ENCODE results near the gene GIMAP7.

DNA sequence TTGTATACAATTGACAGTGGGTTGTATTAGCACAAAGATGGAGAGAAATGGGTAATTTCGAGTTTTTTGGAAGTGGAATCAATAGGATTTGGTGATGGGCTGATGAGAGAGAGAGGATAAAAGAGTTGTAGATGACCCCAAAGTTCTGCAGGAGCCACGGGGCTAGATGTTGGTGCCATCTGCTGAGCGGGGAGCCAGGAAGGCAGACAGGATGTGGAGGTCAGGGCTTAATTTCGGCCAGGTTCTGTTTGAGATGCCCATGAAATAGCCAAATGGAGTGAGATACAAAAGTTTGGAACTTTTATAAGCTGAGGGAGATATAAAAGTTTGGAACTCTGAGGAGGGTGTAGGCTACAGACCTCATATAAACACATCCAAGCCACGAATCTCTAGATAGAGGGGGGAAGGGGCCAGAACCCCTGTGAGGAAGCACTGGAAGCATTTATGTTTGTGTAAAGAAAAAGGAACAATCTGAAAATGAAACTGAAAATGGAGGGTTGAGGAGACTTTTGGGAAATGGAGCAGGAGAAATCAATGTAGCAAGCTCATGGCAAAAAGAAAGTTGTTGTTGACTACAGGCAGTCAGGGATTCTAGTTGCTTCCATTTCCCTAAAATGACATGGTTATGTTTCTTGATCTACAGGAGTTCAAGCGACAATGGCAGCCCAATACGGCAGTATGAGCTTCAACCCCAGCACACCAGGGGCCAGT is 54.7 kb downstream of the GIMAP7 start:
- no peak for TF ChIP-seq EZH2 (IDR thresholded peaks at IDR 0.05; ENCODE audit: insufficient read depth, poor library complexity, severe bottlenecking)
- no peak for TF ChIP-seq EZH2phosphoT487 (IDR thresholded peaks at IDR 0.05; ENCODE audit: insufficient read depth, low read depth)

All from GM23248 (cell line).